HepG2 (cell line): Measurements from ENCODE around the gene RAB22A. TPM values are rescaled to one million over a fixed set of nuclear protein-coding genes. Genes with fewer than 3 reads are reported as not detected.

Experiments
- ATAC-seq: fragments of 200-7000 bp; cut with Tn5 transposase; 3 replicates; pipeline ENCODE4 v1.9.1; 2020; ENCODE audit warnings: mild to moderate bottlenecking, moderate library complexity
- BruUV-seq: library from RNA; stranded (reverse); fragments of 400-500 nt; replicated peaks from 2 replicates; lab custom pipeline; 2021; lab: Mats Ljungman, UMichigan
- CTCF ChIA-PET: fragments of 300-600 bp; formaldehyde crosslinking; extraction: SDS; loops from one replicate; lab custom pipeline; 2021; ENCODE audit warnings: low total read pairs, inconsistent platforms, low intra/inter-chr PET ratio; lab: Yijun Ruan, JAX
- POLR2A ChIA-PET: fragments of 350-600 bp; sonication (Branson Sonifier 250); formaldehyde crosslinking; loops from one replicate; lab custom pipeline; 2020; ENCODE audit warnings: antibody characterized with exemption, inconsistent platforms; lab: Yijun Ruan, JAX
- DNase-seq: peaks from one replicate; pipeline ENCODE4 v3.0.0-alpha.2; 2015; ENCODE audit warnings: low spot score
- FAIRE-seq: peaks from 3 replicates; lab custom pipeline; 2011; peaks lifted over from hg19 to GRCh38; lab: Jason Lieb, UNC
- H2AFZ ChIP-seq: one replicate; pipeline ENCODE4 v1.6.1; 2011; ENCODE audit warnings: low read length, inconsistent platforms
- H3K27ac ChIP-seq: fragments of 300-600 bp; 3 replicates; pipeline ENCODE4 v1.8.0; 2011; ENCODE audit warnings: mixed run types, mild to moderate bottlenecking, mixed read lengths, low read length, inconsistent platforms; ENCODE audit not compliant: insufficient read depth; ENCODE audit errors: extremely low read length
- H3K27me3 ChIP-seq, 2 experiments: fragments of 200-600 bp in 1 of 2; 2 replicates in 1 of 2; 3 replicates in 1 of 2; pipeline versions ENCODE4 v1.6.0 to v1.8.0; 2011; ENCODE audit warnings: low read length in 2 of 2, mild to moderate bottlenecking in 2 of 2, moderate library complexity in 2 of 2, inconsistent platforms in 1 of 2; ENCODE audit not compliant: insufficient read depth in 2 of 2, control insufficient read depth in 1 of 2
- H3K36me3 ChIP-seq, 2 experiments: fragments of 200-600 bp in 1 of 2; replicated peaks in 1 of 2; 2 replicates in 1 of 2; 3 replicates in 1 of 2; pipeline versions ENCODE4 v1.5.1 to v1.8.0; 2011; ENCODE audit warnings: low read length in 2 of 2, inconsistent platforms in 1 of 2; ENCODE audit not compliant: insufficient read depth in 2 of 2, control insufficient read depth in 1 of 2
- H3K4me1 ChIP-seq: 2 replicates; pipeline ENCODE4 v1.5.1; 2012; ENCODE audit warnings: low read length, inconsistent platforms; ENCODE audit not compliant: insufficient read depth
- H3K4me2 ChIP-seq: 2 replicates; pipeline ENCODE4 v1.6.0; 2011; ENCODE audit warnings: low read depth, low read length, inconsistent platforms
- H3K4me3 ChIP-seq, 3 experiments: fragments of 200-600 bp in 1 of 3; sonication (generic), shearing (Covaris generic) in 1 of 3; replicated peaks in 1 of 3; 2 replicates each; pipeline ENCODE4 v1.5.1; 2011 to 2016; ENCODE audit warnings: low read length in 3 of 3, inconsistent platforms in 2 of 3, low read depth in 2 of 3, mild to moderate bottlenecking in 2 of 3, control low read depth in 1 of 3, mixed read lengths in 1 of 3; ENCODE audit not compliant: insufficient read depth in 1 of 3
- H3K79me2 ChIP-seq: one replicate; pipeline ENCODE4 v1.6.1; 2011; ENCODE audit warnings: low read length, inconsistent platforms; ENCODE audit not compliant: insufficient read depth
- H3K9ac ChIP-seq: 2 replicates; pipeline ENCODE4 v1.6.0; 2011; ENCODE audit warnings: mild to moderate bottlenecking, low read depth, low read length, inconsistent platforms; ENCODE audit not compliant: insufficient read depth
- H3K9me3 ChIP-seq: 2 replicates; pipeline ENCODE4 v1.5.1; 2012; ENCODE audit warnings: mild to moderate bottlenecking, low read length
- H4K20me1 ChIP-seq: 2 replicates; pipeline ENCODE4 v1.6.0; 2011; ENCODE audit warnings: inconsistent platforms, mild to moderate bottlenecking, low read length, moderate library complexity; ENCODE audit not compliant: insufficient read depth
- ATAD3A ChIP-seq: sonication (generic); formaldehyde crosslinking; IDR thresholded peaks from 2 replicates; pipeline ENCODE4 v1.4.0; 2020; ENCODE audit warnings: missing genetic modification reagents
- EHMT2 ChIP-seq: fragments of 200-600 bp; sonication (generic); IDR thresholded peaks from 2 replicates; pipeline ENCODE4 v1.7.0; 2017; ENCODE audit warnings: antibody characterized with exemption, low read depth, low read length, borderline replicate concordance
- GRHL1 ChIP-seq: sonication (generic); formaldehyde crosslinking; conservative IDR thresholded peaks from 2 replicates; pipeline ENCODE4 v1.8.0; 2022; ENCODE audit warnings: missing genetic modification reagents
- HMG20A ChIP-seq: IDR thresholded peaks from 2 replicates; pipeline ENCODE4 v1.6.1; 2016; ENCODE audit warnings: borderline replicate concordance
- SIN3B ChIP-seq: fragments of 150-350 bp; IDR thresholded peaks from 2 replicates; pipeline ENCODE4 v1.6.1; 2014; ENCODE audit warnings: low read length
- TAF1 ChIP-seq: sonication (generic); formaldehyde crosslinking; IDR thresholded peaks from 2 replicates; pipeline ENCODE4 v1.4.0; 2020; ENCODE audit warnings: missing genetic modification reagents
- ZGPAT ChIP-seq: IDR thresholded peaks from 2 replicates; pipeline ENCODE4 v1.6.1; 2016; ENCODE audit warnings: mild to moderate bottlenecking
- ZNF713 ChIP-seq: sonication (generic); formaldehyde crosslinking; IDR thresholded peaks from 2 replicates; pipeline ENCODE4 v1.4.0; 2020; ENCODE audit warnings: mild to moderate bottlenecking, missing genetic modification reagents
- WGBS: methylation state at CpG from one replicate; pipeline ENCODE4 v1.1.6; 2017; ENCODE audit warnings: low lambda C conversion rate; 5-methylcytosine and 5-hydroxymethylcytosine counted together
- in situ Hi-C: cut with HindIII; loops from 2 replicates; pipeline ENCODE4 v1.10.0; 2017; ENCODE audit warnings: low pct_unique_long_range_greater_than_20kb; ENCODE audit not compliant: extremely low pct_ligation_motif_present
- intact Hi-C: fragments of 100-400 bp; cut with micrococcal nuclease; formaldehyde crosslinking; loops from one replicate; pipeline ENCODE4 v1.10.0; 2022; ENCODE audit not compliant: unreplicated experiment
- polyA plus RNA-seq, 8 experiments: library from polyadenylated mRNA; depleted of rRNA in 3 of 8; stranded (reverse) in 7 of 8; unstranded in 1 of 8; fragments of >200 nt; fragmentation: Illumina TruSeq in 4 of 8; extraction: Trizol in 4 of 8; gene quantifications; 2 replicates each; pipeline versions ENCODE4 v1.2.1 to v1.2.3, GENCODE V29; 2011 to 2016; ENCODE audit warnings: low read depth in 4 of 8, missing spikeins in 1 of 8, mixed read lengths in 1 of 8; ENCODE audit not compliant: insufficient read depth in 1 of 8
- total RNA-seq, 5 experiments: library from RNA; depleted of rRNA; stranded (reverse); fragments of >200 nt; fragmentation: Illumina TruSeq; extraction: Trizol; gene quantifications; 2 replicates each; pipeline ENCODE4 v1.2.3, GENCODE V29; 2016; ENCODE audit warnings: low read depth in 1 of 5

The RAB22A gene
- total and polyA plus RNA-seq, 2 of the 13 experiments (the other 11 are each of a cell fraction or from before 2014, with no cell fraction given) = 10.7 to 11.2 TPM

GRCh38 chr20:58261660-58262059 is 47.9 kb upstream of the RAB22A start:
- Histone ChIP-seq H3K9ac (no peak overlapping the region), H3K79me2 (no peaks in the 10 kb centered on the region), H3K27ac (no peak overlapping the region), H4K20me1 (no peaks in the 10 kb centered on the region), H3K4me1 (no peaks in the 10 kb centered on the region), H3K27me3 (no peaks in the 10 kb centered on the region), H3K9me3 (no peaks in the 10 kb centered on the region), H3K4me2 (no peak overlapping the region), H3K36me3 (no peaks in the 10 kb centered on the region), H2AFZ (no peak overlapping the region), H3K4me3 (no peak overlapping the region)
- 70% methylated on average over 3 of the region's 3 CpGs for WGBS
- no TSS peak for BruUV-seq
- FAIRE-seq = no peak
- DNase-seq = no peak
- ChIA-PET CTCF (no interaction called here), POLR2A (no interaction called here)
- no peak for ATAC-seq
- TF ChIP-seq HMG20A = no peak
- no peak for TF ChIP-seq EHMT2
- TF ChIP-seq ZNF713 (CRISPR knock-in tag) = no peak
- TF ChIP-seq SIN3B = no peak
- TF ChIP-seq GRHL1 = no peak
- TF ChIP-seq TAF1 (CRISPR knock-in tag) = no peak
- no peak for TF ChIP-seq ZGPAT
- no peak for TF ChIP-seq ATAD3A
- intact Hi-C loops = no loop called here
- in situ Hi-C loops = no loop called here
